Fibroblast of the aortic adventitia (primary cell): ENCODE measurements around the gene ZNF276. TPM values are rescaled to one million over a fixed set of nuclear protein-coding genes. Genes with fewer than 3 reads are reported as not detected.

ENCODE experiments used
- DNase-seq: peaks from one replicate; pipeline ENCODE4 v3.0.0-alpha.2; 2010; ENCODE audit warnings: low read depth
- H3K4me3 ChIP-seq: 2 replicates; pipeline ENCODE4 v1.5.1; 2011; ENCODE audit warnings: low read depth, mild to moderate bottlenecking, control low read depth, low read length, moderate library complexity
- total RNA-seq: library from RNA; depleted of rRNA; stranded (reverse); fragments of >200 nt; gene quantifications from 2 replicates; pipeline ENCODE4 v1.2.3, GENCODE V29; 2012; ENCODE audit warnings: low replicate concordance
- TF ChIP-seq, protein P1 (sequence below): IDR thresholded peaks from 2 replicates; pipeline ENCODE4 v1.5.1; 2011; ENCODE audit warnings: mild to moderate bottlenecking, low read length, control low read depth, inconsistent platforms; ENCODE audit not compliant: insufficient read depth

The ZNF276 gene
- total RNA-seq, 1 donor, result 10.4 TPM

- no peak overlapping the region for H3K4me3 ChIP-seq
- no peak for DNase-seq
- TF ChIP-seq, protein P1, sequence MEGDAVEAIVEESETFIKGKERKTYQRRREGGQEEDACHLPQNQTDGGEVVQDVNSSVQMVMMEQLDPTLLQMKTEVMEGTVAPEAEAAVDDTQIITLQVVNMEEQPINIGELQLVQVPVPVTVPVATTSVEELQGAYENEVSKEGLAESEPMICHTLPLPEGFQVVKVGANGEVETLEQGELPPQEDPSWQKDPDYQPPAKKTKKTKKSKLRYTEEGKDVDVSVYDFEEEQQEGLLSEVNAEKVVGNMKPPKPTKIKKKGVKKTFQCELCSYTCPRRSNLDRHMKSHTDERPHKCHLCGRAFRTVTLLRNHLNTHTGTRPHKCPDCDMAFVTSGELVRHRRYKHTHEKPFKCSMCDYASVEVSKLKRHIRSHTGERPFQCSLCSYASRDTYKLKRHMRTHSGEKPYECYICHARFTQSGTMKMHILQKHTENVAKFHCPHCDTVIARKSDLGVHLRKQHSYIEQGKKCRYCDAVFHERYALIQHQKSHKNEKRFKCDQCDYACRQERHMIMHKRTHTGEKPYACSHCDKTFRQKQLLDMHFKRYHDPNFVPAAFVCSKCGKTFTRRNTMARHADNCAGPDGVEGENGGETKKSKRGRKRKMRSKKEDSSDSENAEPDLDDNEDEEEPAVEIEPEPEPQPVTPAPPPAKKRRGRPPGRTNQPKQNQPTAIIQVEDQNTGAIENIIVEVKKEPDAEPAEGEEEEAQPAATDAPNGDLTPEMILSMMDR, result no peak
Observed at GRCh38 chr16:89787365-89787805, 66.0 kb downstream of the ZNF276 start.

Other genes with a start within 250 kb of the ZNF276 start
- 66.4 and 78.9 TPM in 2 replicates for gene ANKRD11, start 231.0 kb upstream of the ZNF276 start, total RNA-seq
- 78.1 and 98.7 TPM in 2 replicates for gene SPG7, start 213.1 kb upstream of the ZNF276 start, total RNA-seq
- 3,215 and 3,366 TPM in 2 replicates for gene RPL13, start 160.9 kb upstream of the ZNF276 start, total RNA-seq
- gene CPNE7, start 145.8 kb upstream of the ZNF276 start, total RNA-seq, result 0.65 and 13.1 TPM in 2 replicates
- gene DPEP1, start 107.9 kb upstream of the ZNF276 start, total RNA-seq, result not detected in 2 replicates
- gene CHMP1A, start 63.8 kb upstream of the ZNF276 start, total RNA-seq, result 80.0 and 81.3 TPM in 2 replicates
- gene SPATA33, start 63.7 kb upstream of the ZNF276 start, total RNA-seq, result 3.6 and 6.1 TPM in 2 replicates
- gene CDK10, start 34.8 kb upstream of the ZNF276 start, total RNA-seq, result 32.9 and 43.0 TPM in 2 replicates
- 10.1 and 22.7 TPM in 2 replicates for gene SPATA2L, start 19.8 kb upstream of the ZNF276 start, total RNA-seq
- gene VPS9D1, start 639 bp upstream of the ZNF276 start, total RNA-seq, result 8.6 and 11.3 TPM in 2 replicates
- gene FANCA, start 95.1 kb downstream of the ZNF276 start, total RNA-seq, result 0.90 and 27.0 TPM in 2 replicates
- 2.5 and 7.1 TPM in 2 replicates for gene SPIRE2, start 106.9 kb downstream of the ZNF276 start, total RNA-seq
- gene TCF25, start 152.1 kb downstream of the ZNF276 start, total RNA-seq, result 163 and 417 TPM in 2 replicates
- gene MC1R, start 197.3 kb downstream of the ZNF276 start, total RNA-seq, result 5.2 and 8.1 TPM in 2 replicates
- gene TUBB3, start 201.8 kb downstream of the ZNF276 start, total RNA-seq, result 42.3 and 299 TPM in 2 replicates
- 56.9 and 111 TPM in 2 replicates for gene DEF8, start 227.2 kb downstream of the ZNF276 start, total RNA-seq